ENCODE results near the gene WDR7.
A peak's percentile ranks its signal among the peaks of the same experiment; 100 is the strongest.
"Not testable (repeated sequence)": the region's sequence is repeated elsewhere in the genome, so short reads cannot be mapped to it uniquely, and the experiment has no call there.

WDR7 gene

DNA sequence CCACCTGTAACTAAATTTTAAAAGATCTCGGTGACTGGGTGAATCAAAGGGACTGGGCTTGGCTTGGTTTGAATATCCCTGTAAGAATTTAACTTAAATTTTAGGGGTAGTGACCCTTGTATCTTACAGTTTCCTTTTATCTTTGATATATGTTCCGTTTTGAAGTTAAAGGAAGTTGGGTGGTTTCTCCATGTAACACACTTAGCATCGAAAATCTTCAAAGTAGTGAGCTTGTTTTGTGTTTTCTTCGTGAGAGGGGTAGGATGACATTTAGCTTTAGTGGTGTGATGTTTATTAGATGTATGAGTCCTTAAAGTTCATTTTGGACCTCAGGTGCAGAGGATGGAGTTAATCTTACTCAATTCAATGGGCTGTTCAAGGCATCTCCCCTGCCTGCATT lies 1.6 kb downstream of the WDR7 start:
- no peak for DNase-seq (ENCODE audit: low read depth in 2 of 3, low spot score in 1 of 3)

DNA sequence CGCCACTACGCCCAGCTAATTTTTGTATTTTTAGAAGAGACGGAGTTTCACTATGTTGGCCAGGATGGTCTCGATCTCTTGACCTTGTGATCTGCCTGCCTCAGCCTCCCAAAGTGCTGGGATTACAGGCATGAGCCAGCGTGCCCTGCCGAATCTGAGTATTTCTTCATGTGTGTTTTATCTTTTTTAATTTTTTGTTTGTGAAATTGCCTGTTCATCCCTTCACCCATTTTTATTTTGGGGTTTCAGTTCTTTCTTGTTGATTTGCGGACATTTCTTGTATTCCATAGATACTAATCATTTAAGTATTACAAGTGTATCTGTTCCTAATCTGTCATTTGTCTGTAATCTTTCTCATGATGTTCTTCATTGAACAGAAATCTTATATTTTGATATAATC lies 3.1 kb downstream of the WDR7 start:
- DNase-seq (ENCODE audit: low read depth in 2 of 3, low spot score in 1 of 3): not testable (repeated sequence)

DNA sequence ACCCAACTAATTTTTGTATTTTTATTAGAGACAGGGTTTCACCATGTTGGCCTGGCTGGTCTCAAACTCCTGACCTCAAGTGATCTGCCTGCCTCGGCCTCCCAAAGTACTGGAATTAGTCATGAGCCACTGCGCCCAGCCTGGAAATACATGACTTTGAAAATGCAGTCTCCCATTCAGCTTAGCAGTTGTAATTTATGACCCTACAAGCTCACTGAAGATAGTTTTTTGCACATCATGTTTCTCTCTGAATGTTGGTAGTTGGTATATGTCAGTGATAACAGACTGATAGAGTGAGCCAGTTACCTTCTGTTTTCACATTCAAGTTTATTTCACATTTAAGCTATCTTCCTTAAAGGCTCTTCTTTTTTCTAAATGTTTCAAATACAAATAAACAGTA lies 7.1 kb downstream of the WDR7 start:
- no peak for DNase-seq (ENCODE audit: low read depth in 2 of 3, low spot score in 1 of 3)

DNA sequence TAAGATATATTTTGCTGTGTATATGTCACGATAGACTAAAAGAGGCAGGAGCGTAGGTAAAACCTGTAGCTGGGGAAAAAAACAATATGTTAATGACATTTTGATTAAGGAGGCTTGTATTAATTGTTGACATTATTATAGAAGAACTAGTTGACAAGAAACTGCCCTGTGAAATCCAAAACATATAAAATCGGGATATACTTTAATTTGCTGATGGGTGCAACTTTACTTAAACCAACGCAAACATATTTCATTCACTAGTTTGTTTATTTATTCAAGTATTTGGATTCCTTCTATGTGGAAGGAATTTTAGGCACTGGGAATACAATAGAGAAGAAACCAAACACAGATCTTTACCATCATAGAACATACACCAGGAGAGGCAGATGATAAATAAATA lies 8.0 kb downstream of the WDR7 start:
- no peak for DNase-seq (ENCODE audit: low read depth in 2 of 3, low spot score in 1 of 3)

DNA sequence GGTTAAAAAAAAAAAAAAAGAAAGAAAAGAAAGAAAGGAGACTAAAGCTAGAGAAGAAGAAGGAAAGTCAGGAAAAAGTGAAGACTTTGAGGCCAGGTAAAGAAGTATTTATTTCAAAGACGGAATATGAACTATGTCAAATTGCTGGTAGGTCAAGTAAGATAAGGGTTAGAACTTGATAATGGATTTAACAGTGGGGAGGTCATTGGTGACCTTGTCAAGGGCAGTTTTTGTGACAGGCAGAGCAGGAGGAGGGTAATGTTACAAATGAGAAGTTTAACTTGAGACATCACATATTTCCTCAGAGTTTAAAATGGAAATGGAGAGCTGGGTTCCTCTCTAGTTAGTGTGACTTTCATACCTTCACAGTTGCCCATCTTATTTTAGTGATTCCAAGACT lies 9.5 kb downstream of the WDR7 start:
- DNase-seq (ENCODE audit: low read depth in 2 of 3, low spot score in 1 of 3): no peak

DNA sequence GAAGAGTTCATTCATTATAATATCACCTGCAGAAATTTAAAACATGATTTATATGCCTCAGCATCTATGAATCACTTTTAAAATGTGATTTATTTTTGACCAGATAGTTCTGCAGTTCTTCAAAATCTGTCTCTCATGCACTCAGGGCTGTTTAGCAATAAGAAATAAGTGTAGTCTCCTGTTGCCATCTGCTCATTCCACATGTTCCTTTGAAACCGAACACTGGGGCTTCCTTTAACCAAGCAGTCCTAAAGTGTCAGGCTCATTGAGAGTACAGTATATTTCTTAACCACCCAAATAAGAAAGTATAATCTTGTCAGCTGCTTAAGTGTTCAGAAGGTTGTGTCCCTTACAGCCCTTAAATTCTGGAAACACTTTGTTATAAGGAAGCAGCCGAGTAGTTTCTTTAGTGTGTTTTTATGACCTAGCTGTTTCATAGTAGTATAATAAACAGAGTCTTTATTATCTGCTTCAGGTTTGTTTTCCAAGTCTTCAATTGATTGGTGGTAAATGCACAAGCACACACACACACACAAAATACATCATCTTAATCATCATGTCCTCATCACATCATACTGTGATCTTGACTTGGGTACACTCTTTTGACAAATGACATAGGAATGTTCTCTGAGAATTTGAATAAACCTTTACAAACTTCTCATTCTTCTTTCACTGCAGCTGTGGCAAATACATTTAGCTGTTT lies 10.4 kb downstream of the WDR7 start:
- DNase-seq (ENCODE audit: low read depth in 2 of 3, low spot score in 1 of 3): no peak

DNA sequence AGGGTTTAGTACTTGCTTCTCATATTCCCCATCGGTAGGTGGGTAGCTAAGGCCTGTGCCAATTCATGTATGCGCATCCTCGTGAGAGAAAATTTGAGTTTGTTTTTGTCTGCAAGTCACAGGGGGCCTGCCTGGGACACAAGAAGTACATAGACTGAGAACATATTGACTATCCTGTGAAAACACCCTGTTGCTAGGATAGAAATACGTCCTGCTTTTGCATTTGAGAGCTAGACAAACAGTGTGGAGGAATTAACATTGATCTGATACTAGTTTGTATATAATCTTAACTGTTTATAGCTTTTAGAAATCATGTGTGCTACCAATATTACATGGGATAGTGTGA lies 10.9 kb downstream of the WDR7 start:
- DNase-seq (ENCODE audit: low read depth in 2 of 3, low spot score in 1 of 3): no peak

DNA sequence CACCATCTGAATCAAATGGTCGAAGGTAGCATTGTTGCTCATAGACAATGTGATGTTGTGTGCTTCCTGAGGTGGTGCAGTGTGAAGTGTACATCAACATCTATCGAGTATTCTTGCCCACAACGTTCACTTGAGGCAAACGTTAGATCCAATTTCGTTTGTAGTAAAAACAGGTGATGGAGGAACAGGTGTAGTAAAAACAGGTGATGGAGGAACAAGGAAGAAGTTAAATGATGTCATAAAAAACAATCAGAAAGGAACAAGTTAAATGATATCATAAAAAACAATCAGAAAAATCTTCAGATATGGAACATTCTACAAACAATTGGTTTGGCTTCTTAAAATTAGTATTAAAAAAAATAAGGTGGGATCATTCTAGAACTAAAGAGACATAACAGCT lies 11.3 kb downstream of the WDR7 start:
- no peak for DNase-seq (ENCODE audit: low read depth in 2 of 3, low spot score in 1 of 3)

DNA sequence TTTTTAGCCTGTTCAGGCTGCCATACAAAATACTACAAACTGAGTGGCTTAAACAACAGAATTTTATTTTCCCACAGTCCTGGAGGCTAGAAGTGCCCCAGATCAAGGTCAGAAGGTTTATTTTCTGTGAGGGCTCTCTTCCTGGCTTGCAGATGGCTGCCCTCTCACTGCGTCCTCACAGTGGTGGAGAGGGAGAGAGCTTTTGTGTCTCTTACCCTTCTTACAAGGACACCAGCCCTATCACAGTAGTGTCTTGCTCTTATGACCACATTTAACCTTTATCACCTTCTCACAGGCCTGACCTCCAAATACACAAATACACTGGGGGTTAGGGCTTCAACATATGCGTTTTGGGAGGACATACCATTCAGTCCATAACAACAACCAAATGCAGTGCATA lies 11.7 kb downstream of the WDR7 start:
- DNase-seq (ENCODE audit: low read depth in 2 of 3, low spot score in 1 of 3): no peak

DNA sequence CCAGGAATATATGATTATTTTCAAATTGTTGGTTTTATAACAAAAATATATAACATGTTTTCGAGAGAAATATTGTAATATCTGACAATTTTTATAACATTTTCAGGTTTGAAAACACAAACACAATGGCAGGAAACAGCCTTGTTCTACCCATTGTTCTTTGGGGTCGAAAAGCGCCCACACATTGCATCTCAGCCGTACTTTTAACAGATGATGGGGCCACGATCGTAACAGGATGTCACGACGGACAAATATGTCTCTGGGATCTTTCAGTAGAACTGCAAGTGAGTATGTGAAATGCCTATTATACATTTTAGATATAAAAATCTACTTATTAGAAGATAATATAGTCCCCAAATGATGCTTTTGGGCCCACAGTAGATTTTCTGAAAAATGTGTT lies 21.2 kb downstream of the WDR7 start:
- DNase-seq (ENCODE audit: low read depth in 2 of 3, low spot score in 1 of 3): no peak

DNA sequence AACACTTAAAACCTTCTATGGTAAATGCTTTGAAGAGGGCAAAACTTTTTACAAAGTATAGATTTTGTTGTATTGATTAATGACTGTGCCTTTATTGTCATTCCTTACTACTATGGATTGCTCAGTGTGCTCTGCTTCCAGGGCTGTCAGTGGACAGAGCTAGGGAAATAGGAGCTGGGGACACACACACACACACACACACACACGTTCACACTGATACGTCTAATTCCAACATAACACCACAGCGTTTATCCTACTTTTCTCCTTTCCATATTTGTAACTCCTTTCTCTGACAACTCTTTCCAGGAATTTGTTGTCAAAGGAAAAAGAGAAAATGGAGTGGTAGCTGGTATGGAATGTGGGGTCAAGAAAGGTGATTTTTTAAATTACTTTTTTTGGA lies 21.8 kb downstream of the WDR7 start:
- DNase-seq (ENCODE audit: low read depth in 2 of 3, low spot score in 1 of 3): no peak

DNA sequence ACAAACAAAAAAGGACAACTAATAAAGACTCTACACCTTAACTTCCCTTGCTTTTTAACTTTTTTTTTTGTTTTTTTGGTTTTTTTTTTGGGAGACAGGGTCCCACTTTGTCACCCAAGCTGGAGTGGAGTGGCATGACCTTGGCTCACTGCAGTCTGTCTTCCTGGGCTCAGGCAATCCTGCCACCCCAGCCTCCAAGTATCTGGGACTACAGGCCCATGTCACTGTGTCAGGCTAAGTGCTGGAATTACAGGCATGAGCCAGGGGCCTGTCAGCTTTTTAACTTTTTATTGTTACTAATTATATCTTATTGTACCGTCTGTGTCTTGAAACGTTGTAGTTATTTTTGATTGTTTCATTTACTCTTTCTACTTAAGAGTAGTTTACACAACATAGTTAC lies 25.5 kb downstream of the WDR7 start:
- DNase-seq (ENCODE audit: low read depth in 2 of 3, low spot score in 1 of 3): no peak

DNA sequence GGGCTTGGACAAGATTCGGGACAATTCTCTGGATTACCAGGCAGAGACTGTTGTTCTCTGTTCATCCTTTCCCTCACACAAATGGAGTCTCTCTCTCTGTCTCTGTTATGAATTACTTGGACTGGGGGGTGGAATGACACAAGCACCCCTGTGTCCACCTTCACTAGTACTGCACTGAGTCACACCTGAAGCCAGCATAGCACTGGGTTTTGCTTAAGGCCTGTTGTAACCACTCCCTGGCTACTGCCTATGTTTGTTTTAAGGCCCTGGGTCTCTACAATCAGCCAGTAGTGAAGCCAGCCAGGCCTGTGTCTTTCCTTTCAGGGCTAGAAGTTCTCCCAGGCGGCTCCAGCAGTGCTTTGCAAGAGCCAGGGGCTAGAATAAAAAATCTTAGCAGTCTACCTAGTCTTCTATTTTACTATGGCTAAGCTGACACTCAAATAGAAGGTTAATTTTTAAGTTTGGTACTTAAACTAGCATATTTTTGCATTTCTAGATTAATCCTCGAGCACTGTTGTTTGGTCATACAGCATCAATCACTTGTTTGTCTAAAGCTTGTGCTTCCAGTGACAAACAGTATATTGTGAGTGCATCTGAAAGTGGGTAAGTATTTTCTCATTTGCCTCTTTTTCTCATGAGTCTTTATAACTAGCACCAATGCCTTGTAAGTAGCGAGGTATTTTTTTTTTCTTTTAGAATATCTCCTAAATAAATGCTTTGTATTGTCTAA lies 27.8 kb downstream of the WDR7 start:
- no peak for DNase-seq (ENCODE audit: low read depth in 2 of 3, low spot score in 1 of 3)

DNA sequence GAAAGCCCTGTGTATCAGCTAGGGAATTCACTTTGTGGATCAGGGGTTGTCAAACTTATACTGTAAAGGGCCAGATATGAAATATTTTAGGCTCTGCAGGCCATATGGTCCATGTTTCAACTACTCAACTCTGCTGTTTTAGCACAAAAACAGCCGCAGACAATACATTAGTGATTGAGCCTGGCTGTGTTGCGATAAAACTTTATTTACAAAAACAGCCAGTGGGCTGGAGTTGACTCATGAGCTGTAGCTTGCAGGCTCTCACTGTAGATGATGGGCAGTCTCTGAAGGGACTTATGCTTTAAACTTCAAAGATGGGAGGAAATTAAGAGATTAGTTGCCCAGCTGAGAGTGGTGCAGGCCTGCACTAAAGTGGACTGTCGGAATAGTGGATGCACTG lies 33.1 kb downstream of the WDR7 start:
- DNase-seq (ENCODE audit: low read depth in 2 of 3, low spot score in 1 of 3): no peak

DNA sequence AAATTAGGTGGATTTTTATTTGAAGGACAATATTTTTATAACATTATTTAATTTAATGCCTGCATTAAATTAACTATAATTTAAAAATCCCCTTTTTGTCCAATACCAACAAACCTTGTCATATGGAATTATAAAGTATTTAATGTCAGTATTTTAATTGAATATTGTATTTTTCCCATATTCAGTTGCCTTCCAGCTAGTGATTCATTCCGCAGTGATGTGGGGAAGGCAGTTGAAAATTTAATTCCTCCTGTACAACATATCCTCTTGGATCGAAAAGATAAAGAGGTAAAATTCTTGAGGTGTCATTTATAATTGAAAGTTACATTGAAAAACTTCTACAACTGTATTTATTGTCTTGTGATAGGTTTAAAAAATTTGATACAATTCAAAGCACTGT lies 40.4 kb downstream of the WDR7 start:
- DNase-seq (ENCODE audit: low read depth in 2 of 3, low spot score in 1 of 3): no peak

DNA sequence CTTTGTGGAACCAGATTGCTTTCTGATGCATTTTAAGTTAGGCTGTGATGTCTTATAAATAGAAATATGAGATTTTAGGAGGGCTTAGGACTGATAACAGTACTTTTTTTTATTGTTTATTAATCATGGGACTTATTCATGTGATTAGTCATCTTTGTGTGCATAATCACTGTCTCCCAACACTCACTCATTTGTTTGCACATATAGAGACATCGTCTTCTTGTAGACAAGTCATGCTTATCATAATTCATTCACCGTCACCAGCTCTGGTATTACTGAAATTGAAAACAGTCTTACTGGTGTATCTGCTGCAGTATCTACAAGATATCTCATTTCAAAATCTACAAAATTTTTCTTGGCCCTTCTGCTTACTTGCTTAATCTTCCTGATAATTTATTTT lies 45.8 kb downstream of the WDR7 start:
- DNase-seq (ENCODE audit: low read depth in 2 of 3, low spot score in 1 of 3): no peak

DNA sequence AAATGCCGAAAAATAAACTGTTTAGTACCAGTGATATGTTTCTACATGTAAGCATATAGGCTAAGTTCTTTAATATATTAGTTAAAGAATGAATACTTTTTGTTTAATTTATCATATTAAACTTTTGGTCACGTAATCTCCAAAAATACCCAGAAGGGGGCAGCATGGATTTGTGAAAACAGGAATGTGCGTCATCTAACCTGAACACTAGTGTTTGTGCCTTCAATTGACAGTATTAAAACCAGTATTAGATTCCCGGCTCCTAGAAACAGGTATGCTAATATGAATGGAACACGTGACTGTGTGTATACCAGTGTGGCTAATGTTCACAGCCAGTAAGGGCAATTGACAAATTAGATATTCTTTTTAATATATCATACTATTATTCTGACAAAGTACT lies 51.8 kb downstream of the WDR7 start:
- peak in 1 of 3 donors; percentile 45 for DNase-seq (ENCODE audit: low read depth in 2 of 3, low spot score in 1 of 3)

DNA sequence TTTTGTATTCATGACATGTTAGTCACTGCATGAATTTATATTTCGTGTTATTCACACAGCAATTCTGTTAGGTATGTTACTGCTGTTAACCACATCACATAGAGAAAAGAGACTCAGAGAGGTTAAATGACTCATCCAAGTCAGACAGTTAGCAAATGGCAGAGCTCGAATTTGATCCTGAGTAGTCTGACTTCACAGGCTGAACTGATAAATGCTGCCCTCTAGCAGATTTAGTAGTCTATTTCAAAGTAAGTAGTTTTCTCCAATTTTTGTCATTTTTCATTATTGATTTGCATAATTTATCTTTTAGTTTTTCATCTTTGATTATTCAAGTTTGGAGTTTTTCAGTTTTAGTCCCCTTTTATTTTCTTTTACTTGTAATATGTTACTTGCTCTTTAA lies 58.3 kb downstream of the WDR7 start:
- DNase-seq (ENCODE audit: low read depth in 2 of 3, low spot score in 1 of 3): peak in 1 of 3 donors; percentile 30

DNA sequence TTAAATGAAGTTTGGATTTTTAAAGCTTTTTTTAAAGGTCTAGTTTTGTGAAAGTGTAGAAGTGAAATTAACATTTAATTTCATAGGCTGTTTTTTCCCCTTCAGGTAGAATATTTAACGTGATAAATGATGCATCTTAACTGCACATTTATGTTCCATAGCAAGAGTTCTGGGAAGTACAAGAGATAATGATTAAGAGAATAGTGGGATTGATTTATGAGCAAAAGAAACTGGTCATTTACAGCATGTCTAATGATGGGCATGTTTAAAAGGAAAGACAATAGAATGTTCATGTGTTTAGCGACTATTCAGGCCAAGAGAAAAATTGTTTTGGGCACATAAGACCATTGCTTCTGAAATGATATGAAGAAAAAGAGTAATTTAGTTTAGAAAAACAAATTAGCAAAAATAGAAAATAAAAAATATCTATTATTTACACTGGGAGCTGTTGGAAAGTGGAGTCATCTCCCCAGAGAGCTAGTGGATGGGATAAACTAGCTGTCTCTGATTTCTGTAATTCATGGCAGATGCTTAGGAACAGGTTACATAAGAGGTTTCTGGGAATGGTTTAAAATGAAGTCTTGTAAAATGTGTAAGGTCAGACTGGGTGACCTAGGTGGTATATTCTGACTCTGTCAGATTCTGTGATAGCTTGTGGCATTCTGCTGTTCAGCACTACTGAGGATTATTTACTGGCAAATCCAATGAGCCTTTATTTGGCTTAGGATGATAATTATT lies 60.7 kb downstream of the WDR7 start:
- no peak for DNase-seq (ENCODE audit: low read depth in 2 of 3, low spot score in 1 of 3)

DNA sequence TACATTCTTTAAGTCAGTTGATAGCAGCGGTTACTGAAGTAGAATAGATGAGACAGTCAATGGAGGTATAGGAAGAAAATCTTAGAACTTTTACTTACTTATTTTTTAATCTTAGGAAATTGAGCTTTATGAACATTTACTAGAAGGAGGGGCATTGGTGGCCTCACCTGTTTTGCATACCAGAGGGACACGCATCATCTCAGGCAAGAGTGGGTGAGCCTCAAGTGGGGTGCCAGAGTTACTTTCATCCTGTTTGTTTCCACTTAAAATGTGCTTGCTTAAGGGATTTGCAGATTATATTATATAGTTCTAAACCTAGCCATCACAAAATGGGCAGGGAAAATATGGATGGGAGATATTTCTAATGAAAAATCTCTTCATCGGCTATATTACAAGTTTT lies 61.6 kb downstream of the WDR7 start:
- no peak for DNase-seq (ENCODE audit: low read depth in 2 of 3, low spot score in 1 of 3)

DNA sequence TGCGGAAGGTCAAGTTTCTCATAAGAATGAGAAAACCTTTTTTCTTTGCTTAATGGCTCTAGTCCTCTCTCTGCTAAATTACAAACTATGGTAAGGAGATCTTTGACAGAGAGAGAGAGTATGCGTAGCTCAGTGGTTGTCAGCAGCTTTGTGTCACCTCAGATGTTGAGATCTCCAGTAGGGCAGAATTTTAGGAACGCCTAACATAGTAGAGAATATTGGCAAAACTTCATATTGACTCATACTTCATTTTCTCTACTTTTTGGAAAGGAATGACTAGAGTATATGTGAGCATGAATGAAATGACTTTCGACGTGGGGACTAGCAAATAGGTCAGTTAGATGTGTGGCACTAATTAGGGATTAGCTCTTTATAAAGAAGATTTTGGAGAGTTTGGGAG lies 64.0 kb downstream of the WDR7 start:
- DNase-seq (ENCODE audit: low read depth in 2 of 3, low spot score in 1 of 3): no peak

DNA sequence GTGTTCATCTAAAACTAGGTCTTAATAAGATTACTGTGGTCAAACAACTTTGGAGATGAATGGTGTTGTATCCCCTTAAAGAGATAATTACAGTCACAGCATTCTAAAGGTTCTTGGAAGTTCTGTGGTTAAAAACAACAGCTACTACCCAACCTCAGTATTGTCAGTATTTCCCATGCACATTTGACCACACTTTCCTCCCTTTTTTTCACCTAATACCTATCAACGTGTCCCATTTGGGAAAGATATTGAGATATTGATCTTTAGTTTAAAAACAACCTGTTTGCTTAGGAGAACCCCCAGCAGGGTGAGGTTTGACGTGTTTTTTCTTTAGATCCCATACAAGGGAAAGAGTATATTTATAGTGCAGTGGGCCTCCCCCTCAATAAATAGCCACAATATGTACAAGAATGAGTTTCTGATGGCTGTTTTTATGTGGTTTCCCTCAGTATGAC lies 65.6 kb downstream of the WDR7 start:
- DNase-seq (ENCODE audit: low read depth in 2 of 3, low spot score in 1 of 3): no peak

Data from stimulated activated CD4-positive, alpha-beta T cell treated with anti-CD3 and anti-CD28 coated beads, Interleukin-12 subunit alpha, Interleukin-12 subunit beta, amount 100 ng/mL, for 48 hours (primary cell).